DMS153 (cell line): ENCODE results near the gene YES1.

Experiments used
- DNase-seq: peaks from one replicate; lab custom pipeline; 2025; lab: John Stamatoyannopoulos, UW

YES1 gene

DNA sequence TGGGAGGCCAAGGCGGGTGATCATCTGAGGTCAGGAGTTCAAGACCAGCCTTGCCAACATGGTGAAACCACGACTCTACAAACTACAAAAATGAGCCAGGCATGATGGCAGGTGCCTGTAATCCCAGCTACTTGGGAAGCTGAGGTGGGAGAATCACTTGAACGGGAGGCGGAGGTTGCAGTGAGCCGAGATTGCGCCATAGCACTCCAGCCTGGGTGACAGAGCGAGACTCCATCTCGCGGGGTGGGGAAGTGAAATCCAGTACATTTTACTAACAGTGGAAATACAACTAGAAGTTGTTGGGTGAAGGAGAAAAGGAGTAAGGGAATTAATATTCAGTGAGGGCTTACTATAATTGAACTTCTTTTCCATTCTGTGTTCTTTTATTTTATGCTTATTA is 86.4 kb downstream of the YES1 start:
- DNase-seq = no peak

DNA sequence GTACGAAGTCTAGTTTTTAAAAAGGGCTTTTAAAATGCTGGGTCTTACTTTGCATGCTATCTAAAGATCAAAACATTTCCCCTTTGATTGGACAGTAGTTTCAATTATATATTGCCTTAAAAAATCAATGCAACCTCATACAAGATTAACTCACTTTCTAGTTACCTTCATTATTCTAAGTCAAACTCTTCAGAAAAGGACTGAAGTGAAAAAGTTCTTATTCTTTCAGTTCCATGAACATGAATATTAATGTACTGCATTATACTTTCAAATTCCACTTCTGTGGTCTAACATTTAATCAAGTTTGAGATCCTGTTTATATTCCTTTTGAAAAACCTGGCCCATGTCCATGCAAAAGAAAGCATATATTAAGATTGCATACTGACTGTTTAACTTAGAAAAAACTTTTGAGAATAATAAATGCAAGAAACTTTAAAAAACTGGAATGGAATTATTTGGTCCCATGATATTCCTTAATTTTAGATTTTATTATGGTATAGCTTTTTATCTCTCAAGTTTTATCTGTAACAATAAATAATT is 88.4 kb downstream of the YES1 start:
- no peak for DNase-seq

DNA sequence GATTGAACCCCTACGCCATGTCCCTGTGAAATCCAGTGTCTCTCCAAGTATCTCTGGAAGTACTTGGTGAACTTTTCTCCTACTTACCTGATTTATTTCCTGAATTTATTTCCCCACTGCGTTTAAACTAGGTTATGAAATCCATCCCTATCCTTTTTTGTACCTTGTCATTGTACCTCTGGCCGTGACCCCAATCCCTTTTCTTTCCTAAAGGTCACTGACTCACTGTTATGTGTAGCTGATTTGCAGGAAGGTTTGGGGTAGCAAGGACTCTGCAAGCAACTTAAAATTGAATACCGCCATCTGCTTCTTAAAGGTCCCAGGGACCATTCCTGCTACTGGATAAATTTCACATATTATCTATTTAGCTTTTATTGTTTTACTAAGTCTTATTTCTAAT is 95.0 kb downstream of the YES1 start:
- no peak for DNase-seq

DNA sequence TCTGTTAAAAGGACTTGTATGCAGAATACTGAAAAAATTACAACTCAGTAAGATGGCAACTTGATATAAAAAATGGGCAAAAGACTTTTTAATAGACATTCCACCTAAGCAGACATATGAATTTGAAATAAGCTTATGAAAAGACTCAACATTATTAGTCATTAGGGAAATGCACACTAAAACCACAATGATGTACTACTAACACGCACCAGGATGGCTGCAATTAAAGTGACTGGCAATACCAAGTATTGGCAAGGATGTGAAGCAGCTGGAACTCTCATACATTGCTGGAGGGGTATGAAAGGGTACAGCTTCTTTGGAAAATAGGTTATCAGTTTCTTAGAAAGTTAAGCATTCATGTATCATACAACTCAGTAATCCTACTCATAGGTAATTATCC is 96.4 kb downstream of the YES1 start:
- no peak for DNase-seq

DNA sequence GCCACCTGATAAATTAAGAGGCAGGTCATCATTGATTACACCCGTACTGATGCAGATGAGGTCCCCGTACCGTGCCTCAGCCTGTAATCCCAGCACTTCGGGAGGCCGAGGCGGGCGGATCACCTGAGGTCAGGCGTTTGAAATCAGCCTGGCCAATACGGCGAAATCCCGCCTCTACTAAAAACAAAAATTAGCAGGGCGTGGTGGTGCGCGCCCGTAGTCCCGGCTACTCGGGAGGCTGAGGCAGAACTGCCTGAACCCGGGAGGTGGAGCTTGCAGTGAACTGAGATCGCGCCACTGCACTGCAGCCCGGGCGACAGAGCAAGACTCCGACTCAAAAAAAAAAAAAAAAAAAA is 98.9 kb downstream of the YES1 start:
- DNase-seq = no peak

DNA sequence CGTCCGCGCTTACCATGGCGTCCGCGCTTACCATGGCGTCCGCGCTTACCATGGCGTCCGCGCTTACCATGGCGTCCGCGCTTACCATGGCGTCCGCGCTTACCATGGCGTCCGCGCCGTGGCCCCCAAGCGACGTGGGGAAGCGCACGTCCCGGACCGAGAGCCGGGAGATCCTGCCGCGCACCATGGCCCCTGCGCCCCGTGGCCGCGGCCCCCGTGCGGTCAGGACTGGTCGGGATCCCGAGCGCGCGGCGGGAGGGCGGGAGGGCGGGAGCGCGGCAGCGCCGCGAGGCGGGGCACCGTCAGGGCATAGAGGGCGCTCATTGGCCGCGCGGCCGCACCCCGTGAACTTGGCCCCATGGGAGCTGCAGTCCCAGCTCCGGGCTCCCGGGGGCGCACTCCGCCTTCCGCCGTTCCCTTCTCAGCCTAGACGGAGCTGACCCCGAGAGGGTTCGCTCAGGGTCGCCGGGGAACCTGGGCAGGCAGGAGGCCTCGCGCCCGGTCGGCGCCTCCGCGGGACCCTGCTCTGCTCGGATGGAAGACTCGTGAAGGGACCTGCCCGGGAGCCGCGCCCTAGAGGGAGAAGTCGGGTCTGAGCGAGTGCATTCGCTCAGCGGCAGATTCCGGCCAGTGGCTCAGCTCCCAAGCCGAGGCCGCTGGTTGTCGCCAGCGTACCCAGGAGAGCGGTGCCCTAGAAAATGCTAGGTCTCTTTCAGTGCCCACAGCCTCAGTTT is 99.5 kb downstream of the YES1 start, which contains the start of gene ENOSF1:
ENOSF1 (minus strand) TSS at position 230 of the 734 bp plus-strand sequence; CDS start at position 187, 43 bp downstream.
- DNase-seq = peak; percentile 62

DNA sequence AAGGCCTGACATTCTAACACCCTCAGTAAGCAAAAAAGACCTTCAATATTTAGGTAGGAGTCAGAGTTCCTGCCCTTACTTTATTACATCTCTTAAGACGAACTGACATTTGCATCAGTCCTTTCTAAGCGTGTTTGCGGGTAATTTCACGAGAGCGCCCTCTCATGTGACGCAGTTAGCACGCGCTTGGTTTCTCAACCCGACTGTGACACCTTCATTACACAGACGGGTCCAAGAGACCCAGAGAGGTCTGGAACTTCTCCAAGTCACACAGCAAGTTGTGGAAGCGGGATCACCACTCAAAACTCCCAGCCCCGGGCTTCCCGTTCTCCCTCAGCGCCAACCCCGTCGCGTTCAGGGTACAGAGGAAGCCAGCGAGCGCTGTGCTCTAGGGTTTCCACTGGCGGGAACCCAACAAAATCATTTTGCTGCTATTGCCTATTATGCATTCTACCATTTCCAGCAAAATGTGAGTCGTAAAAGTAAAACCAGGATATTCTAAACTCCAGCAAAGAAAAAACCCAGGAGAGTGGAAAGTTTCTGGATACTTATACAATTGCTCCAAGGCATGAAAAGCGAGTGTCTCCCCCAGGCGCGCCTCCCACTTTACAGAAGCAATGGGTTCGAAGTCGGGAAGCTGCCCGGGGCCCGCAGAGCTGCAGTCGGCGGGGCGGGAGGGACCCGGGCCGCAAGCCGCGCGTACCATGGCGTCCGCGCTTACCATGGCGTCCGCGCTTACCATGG is 100.2 kb downstream of the YES1 start:
- DNase-seq = no peak

DNA sequence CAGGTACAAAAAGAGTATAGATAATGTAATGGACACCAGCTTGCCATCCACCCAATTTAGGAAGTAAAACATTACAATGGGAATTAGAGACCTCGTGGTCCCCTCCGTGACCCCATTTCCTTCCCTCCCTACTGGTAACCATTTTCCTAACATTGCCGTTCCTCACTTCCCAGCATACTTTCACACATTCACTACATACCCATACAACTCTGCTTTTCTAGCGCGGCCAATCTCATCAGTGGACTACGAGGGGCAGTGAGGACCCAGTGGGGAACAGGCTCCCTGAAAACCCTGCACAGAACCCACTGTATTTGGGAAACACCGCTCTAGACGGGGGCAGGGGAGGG is 100.8 kb downstream of the YES1 start:
- DNase-seq = no peak

DNA sequence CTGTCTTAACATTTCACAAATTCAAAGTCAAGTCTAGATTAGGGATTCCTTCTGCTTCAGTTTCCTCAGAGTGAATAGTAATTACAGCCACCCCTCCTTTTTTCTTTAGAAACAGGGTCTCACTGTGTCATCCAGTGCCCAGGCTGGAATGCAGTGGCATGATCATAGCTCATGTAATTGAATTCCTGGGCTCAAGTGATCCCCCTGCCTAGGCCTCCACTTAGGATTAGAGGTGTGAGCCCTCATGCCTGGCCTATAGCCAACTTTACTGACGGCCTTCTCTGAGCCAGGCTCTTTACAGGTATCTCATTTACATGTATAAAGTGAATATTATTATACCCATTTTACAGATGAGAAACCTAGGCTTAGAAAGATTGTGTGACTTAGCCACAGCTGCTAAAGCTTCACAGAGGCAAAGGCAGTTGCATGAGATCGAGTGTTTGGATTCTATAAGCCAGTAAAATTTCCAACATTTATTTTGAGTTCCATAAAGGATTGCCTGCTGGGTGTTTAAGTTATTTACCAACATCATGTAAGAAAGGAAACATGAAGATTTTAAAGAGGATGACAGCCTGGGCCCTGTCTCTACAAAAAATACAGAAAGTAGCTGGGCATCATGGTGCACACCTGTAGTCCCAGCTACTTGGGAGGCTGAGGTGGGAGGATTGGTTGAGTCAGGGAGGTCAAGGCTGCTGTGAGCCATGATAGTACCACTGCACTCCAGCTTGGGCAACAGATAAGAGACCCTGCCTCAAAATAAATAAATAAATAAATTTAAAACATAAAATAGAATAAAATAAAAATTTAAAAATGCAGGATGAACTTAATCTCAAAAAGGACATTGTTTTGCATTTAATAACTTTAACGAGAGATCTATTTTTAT is 101.4 kb downstream of the YES1 start:
- DNase-seq = no peak

DNA sequence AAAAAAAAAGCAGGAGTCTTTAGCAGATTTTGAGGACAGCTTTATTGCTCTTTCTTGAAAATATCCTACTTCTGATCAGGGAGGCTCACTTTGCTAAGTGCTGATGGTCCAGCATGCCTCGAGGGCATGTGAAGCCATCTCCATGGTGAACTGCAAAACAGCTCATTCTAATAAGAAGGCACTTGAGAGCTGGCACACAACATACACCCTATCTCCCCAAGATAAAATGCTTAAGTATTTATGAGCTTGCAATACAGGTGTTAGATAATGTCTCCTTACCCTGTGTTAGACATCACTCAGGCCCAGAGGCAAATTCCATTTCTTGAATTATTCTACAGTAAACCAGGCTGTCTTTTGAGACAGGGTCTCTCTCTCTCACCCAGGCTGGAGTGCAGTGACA is 102.3 kb downstream of the YES1 start:
- no peak for DNase-seq

DNA sequence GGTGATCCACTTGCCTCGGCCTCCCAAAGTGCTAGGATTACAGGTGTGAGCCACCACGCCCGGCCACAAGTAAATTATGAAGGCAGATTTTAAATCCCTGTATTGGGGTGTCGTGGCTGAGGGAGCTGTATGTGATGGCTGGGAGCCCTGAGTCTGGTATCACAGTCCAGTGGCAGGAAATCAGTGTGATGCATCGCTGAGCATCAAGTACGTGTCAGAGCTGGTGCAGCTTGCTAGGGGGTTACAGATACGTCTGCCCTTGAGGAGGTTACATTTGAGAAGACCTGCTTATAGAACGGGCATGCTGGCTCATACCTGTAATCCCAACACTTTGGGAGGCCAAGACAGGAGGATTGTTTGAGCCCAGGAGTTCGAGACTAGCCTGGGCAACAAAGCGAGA is 103.9 kb downstream of the YES1 start:
- no peak for DNase-seq

DNA sequence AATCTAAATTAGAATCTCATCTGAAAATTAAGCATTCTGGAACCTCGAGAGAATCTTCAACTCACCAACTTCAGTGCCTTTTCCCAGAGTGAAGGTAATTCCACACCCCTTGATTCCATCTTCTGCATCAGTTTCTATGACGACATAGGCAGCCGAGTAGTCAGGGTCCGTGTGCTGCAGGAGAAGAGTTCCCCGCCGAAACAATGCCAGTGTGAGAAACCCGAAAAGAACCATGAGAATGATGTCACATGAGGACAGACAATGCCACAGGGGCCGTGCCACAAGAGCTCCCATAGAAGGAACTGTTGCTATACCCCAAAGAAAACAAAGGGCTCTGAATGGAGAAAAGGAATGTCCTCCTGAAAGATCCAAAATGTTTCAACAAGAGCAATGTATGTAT is 105.6 kb downstream of the YES1 start:
- no peak for DNase-seq

DNA sequence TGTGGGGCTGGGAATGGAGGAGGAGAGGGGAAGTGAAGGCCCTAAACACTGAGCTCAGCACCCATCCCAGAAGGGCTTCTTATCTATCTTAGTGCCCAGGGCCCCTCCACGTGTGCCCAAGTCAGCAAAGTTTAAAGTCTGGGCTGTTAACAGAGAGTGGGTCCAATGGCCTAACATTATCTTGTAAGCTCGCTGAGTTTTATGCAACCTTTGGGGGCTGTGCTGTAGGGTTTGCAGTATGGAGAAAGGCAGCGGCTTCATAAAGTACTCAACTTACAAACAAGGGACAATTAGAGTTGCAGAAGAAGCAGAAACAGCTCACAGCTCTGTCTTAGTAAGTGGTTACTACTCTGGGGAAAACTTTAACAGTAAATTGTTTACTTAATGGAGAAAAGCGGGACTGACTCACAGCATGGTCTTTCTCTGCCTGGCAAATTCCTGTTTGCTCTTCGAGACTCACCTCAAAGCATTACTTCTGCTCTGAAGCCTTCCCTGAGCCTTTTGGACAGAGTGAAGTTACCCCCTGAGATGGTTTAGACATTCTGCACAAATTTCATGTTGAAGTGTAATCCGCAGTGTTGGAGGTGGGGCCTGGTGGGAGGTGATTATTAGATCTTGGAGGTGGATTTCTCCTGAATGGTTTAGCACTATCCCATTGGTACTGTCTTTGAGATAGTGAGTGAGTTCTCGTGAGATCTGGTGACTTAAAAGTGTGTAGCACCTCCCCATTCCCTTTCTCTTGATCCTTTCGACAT is 108.7 kb downstream of the YES1 start:
- no peak for DNase-seq

DNA sequence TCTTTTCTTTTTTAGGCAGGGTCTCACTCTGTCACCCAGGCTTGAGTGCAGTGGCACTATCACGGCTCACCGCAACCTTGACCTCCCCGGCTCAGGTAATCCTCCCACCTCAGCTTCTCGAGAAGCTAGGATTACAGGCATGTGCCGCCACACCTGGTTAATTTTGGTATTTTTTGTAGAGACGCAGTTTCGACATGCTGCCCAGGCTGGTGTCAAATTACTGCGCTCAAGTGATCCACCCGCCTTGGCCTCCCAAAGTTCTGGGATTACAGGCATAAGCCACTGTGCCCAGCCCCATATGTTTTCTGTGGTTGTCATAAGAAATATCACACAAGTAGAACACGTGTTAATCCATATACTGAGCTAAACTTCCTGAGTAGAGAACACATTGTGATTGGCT is 114.2 kb downstream of the YES1 start:
- no peak for DNase-seq

DNA sequence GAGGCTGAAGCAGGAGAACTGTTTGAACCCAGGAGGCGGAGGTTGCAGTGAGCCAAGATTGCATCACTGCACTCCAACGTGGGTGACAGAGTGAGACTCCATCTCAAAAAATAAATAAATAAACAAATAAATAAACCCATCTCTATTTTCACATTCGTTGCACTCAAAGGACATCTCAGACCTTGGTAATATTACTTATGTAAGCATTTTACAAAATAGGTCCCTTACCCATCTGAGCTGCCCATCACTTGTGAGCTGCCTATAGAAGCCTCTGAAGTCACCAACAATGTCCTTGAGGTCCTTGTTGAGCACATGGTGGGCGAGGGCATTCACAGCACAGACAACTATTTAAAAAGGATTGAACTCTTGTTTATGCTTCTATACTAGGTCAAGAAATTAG is 115.0 kb downstream of the YES1 start:
- no peak for DNase-seq

DNA sequence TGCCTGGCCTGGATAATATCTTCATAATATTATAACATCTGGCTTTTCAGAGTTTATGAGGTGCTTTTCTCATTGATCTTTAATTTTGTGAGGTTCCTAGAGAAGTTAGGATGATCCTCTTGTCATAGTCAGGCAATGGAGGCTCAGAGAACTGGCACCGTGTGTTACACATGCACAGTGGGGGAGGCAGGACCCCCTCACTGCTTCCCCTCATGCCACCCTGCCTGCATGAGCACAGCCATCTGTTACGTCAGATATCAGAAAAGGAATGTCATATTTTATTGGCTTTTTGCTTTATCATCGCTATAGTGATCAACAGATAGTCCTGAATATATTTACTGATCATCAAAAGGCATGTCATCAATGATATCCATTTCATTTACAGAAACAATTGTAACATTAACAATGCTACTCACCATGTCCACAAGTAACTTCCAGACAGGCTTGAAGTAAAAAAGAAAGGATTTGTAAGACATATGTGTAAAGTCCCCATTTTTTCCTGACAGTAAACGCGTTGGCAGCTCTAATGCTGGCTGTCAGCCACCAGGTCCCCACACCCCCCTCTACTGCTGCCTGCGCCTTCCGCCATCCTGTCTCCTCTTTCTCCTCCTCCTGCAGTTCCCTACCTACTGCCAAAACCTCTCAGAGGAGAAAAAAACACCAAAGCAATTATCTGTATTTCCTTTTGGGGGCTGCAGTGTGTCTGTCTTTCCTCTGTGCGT is 118.4 kb downstream of the YES1 start:
- no peak for DNase-seq

DNA sequence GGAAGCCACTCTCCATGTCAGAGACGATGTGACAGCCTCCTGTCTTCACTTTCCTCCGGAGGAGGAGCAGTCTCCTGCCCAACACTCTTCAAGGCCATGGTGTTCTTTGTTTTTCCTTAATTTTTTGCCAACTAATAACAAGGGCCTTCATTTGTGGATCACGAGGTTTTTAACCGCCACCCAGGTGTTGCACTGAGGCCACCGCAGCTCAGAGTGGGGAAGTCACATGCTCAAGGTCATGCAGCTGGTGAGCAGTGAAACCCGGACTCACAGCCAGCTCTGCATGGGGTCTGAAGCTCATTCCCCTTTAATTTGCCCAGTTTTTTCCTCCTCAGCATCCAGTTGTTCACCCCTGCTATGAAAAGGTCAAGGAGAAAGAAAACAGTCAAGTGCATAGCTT is 119.2 kb downstream of the YES1 start:
- DNase-seq = no peak

DNA sequence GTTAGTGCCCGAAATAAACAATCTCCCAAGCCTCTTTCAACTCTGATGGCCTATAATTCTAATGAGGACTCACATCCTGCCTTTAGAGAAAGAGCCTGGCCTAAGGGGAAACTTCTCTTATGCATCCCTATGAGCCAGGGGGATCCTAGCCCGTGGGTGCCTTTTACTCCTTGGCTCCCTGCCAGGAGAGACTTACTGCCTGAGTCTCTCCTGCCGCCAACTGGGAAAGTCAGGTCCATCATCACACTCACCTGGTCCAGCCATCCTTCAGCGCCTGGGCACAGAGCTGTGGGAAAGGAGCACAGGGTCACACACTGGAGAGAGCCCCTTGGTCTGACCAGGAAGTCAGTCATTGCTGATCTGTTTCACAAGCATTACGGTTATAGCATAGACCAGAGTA is 123.7 kb downstream of the YES1 start:
- DNase-seq = no peak

DNA sequence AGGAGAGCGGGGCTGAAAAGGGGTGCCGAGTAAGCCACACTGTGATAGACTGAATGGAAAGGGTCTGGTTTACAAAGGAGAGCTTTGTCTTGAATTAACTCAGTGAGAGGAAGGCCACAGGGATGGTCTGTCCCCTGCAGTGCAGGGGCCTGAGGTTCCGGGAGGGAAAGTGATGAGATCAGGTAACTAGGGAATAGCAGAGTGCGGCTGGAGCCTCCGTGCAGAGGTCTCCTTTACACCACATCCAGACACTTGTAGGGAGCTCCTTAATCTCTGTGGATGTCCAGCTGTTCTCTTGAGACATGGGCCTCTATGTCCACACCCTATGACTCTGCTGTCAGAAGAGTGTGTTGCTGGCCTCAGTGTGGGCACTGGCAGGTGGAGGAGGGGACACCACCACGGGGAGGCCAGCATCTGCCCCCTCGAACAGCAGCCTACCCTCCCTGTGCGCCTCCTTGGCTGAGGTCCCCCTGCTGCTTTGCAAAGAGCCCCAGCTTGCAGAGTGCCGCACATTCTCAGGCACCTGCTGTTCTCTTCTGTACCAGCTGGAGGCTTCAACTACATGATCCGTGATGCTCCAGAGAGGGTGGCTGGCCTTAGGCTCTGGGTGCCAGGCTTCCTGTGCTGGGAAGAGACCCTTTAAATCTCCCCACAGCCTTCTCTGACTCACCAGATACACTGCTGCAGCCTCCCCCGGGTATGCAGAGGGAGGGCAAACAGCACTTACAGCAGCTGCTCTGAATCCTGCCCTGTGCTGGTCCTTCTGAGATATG is 125.5 kb downstream of the YES1 start:
- no peak for DNase-seq

DNA sequence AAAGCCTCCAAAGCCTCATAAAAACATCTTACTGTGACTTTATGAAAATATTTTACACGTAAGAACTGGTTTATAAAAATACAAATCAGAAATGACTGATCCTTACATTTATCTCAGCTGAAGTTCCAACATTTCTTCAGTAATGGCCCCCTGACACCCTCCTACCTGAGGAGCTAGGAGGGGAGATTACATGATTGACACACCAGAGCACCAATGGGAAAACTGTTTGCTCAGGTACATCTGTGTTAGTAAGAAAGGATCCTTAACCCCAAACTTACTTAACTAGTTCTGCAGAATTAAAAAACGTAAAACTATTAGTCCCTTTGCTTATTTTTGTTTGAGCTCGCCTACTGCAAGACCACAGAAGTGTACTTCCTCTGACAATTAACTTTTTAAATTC is 126.6 kb downstream of the YES1 start:
- no peak for DNase-seq
